Subcutaneous abdominal adipose tissue (tissue), 5 donors: ENCODE data around the gene SLC9A8.
A peak's percentile ranks its signal among the peaks of the same experiment; 100 is the strongest.

Source experiments
- H3K27ac ChIP-seq: one replicate; pipeline ENCODE4 v1.7.0; 2013; ENCODE audit warnings: low read depth, mild to moderate bottlenecking, inconsistent platforms, low read length, moderate library complexity
- H3K27me3 ChIP-seq, 5 donors: one replicate each; pipeline ENCODE4 v1.7.0; 2013; ENCODE audit warnings: low read length in 5 of 5, inconsistent platforms in 1 of 5; ENCODE audit not compliant: control insufficient read depth in 5 of 5, insufficient read depth in 4 of 5
- H3K36me3 ChIP-seq, 5 donors: one replicate each; pipeline ENCODE4 v1.7.0; 2013; ENCODE audit warnings: low read length in 5 of 5; ENCODE audit not compliant: control insufficient read depth in 5 of 5, insufficient read depth in 5 of 5
- H3K4me1 ChIP-seq, 5 donors: one replicate each; pipeline ENCODE4 v1.7.0; 2013; ENCODE audit warnings: low read length in 5 of 5, mild to moderate bottlenecking in 3 of 5, moderate library complexity in 1 of 5; ENCODE audit not compliant: control insufficient read depth in 5 of 5, insufficient read depth in 5 of 5
- H3K4me3 ChIP-seq, 5 donors: one replicate each; pipeline ENCODE4 v1.7.0; 2013; ENCODE audit warnings: low read length in 5 of 5, low read depth in 1 of 5
- H3K9ac ChIP-seq, 5 donors: one replicate each; pipeline ENCODE4 v1.7.0; 2013; ENCODE audit warnings: low read length in 5 of 5, mild to moderate bottlenecking in 4 of 5, moderate library complexity in 3 of 5
- H3K9me3 ChIP-seq, 5 donors: one replicate each; pipeline ENCODE4 v1.7.0; 2013; ENCODE audit warnings: low read length in 5 of 5; ENCODE audit not compliant: control insufficient read depth in 5 of 5
- donor health status: healthy.
- donor health status: healthy.
- donor health status: healthy.
- donor health status: healthy.
- donor health status: healthy.

The SLC9A8 gene

GRCh38 chr20:49786668-49787370 lies 25.8 kb upstream of the SLC9A8 start:
- H3K9me3 ChIP-seq = no peaks in the 10 kb centered on the region
- H3K9ac ChIP-seq = no peak overlapping the region
- H3K27ac ChIP-seq = no peak overlapping the region
- H3K4me1 ChIP-seq = peaks cover 0 to 16% (median 11%) of the 10 kb centered on the region in 5 donors
- H3K36me3 ChIP-seq = no peaks in the 10 kb centered on the region
- no peaks in the 10 kb centered on the region for H3K27me3 ChIP-seq
- no peak overlapping the region for H3K4me3 ChIP-seq

- no peaks in the 10 kb centered on the region for H3K36me3 ChIP-seq
- no peak overlapping the region for H3K4me3 ChIP-seq
- H3K9ac ChIP-seq = no peak overlapping the region
- H3K27ac ChIP-seq = no peak overlapping the region
- no peaks in the 10 kb centered on the region for H3K27me3 ChIP-seq
- peaks cover 0 to 16% (median 11%) of the 10 kb centered on the region in 5 donors for H3K4me1 ChIP-seq
- H3K9me3 ChIP-seq = no peaks in the 10 kb centered on the region
These were observed 25.0 kb upstream of the SLC9A8 start for GRCh38 chr20:49787371-49788357.

- no peak overlapping the region for H3K9ac ChIP-seq
- no peak overlapping the region for H3K4me3 ChIP-seq
- peak overlapping the region; percentile 37 for H3K27ac ChIP-seq
- no peaks in the 10 kb centered on the region for H3K9me3 ChIP-seq
- no peaks in the 10 kb centered on the region for H3K27me3 ChIP-seq
- peaks cover 0 to 22% (median 11%) of the 10 kb centered on the region in 5 donors for H3K4me1 ChIP-seq
- no peaks in the 10 kb centered on the region for H3K36me3 ChIP-seq
These were observed 22.4 kb upstream of the SLC9A8 start for GRCh38 chr20:49790077-49790798.

- Histone ChIP-seq H3K9me3 (no peaks in the 10 kb centered on the region), H3K4me1 (peaks cover 0 to 22% (median 11%) of the 10 kb centered on the region in 5 donors), H3K27me3 (no peaks in the 10 kb centered on the region), H3K4me3 (no peak overlapping the region), H3K9ac (no peak overlapping the region), H3K27ac (no peak overlapping the region), H3K36me3 (no peaks in the 10 kb centered on the region)
These were observed 21.5 kb upstream of the SLC9A8 start for GRCh38 chr20:49791165-49791564.

- H3K27ac ChIP-seq = no peak overlapping the region
- H3K27me3 ChIP-seq = no peaks in the 10 kb centered on the region
- no peak overlapping the region for H3K4me3 ChIP-seq
- H3K36me3 ChIP-seq = no peaks in the 10 kb centered on the region
- no peaks in the 10 kb centered on the region for H3K9me3 ChIP-seq
- no peak overlapping the region for H3K9ac ChIP-seq
- H3K4me1 ChIP-seq = peaks cover 0 to 23% (median 11%) of the 10 kb centered on the region in 5 donors
These were observed 20.6 kb upstream of the SLC9A8 start for GRCh38 chr20:49792006-49792405.

GRCh38 chr20:49792611-49793010 lies 20.0 kb upstream of the SLC9A8 start:
- Histone ChIP-seq H3K9me3 (no peaks in the 10 kb centered on the region), H3K4me1 (peaks cover 0 to 26% (median 11%) of the 10 kb centered on the region in 5 donors)

GRCh38 chr20:49794336-49795134 lies 18.1 kb upstream of the SLC9A8 start:
- Histone ChIP-seq H3K27ac (no peak overlapping the region), H3K9me3 (no peaks in the 10 kb centered on the region), H3K4me1 (peaks cover 0 to 25% (median 11%) of the 10 kb centered on the region in 5 donors), H3K27me3 (no peaks in the 10 kb centered on the region), H3K4me3 (no peak overlapping the region), H3K36me3 (no peaks in the 10 kb centered on the region), H3K9ac (no peak overlapping the region)

More at GRCh38 chr20:49792611-49793010, 20.0 kb upstream of the SLC9A8 start:
- no peaks in the 10 kb centered on the region for H3K36me3 ChIP-seq
- H3K27me3 ChIP-seq = no peaks in the 10 kb centered on the region
- H3K9ac ChIP-seq = no peak overlapping the region
- H3K4me3 ChIP-seq = no peak overlapping the region
- H3K27ac ChIP-seq = no peak overlapping the region

- Histone ChIP-seq H3K9me3 (no peaks in the 10 kb centered on the region), H3K27me3 (no peaks in the 10 kb centered on the region), H3K9ac (no peak overlapping the region), H3K4me1 (peaks cover 0 to 19% (median 7%) of the 10 kb centered on the region in 5 donors), H3K4me3 (no peak overlapping the region), H3K36me3 (no peaks in the 10 kb centered on the region), H3K27ac (no peak overlapping the region)
These were observed 17.5 kb upstream of the SLC9A8 start for GRCh38 chr20:49795135-49795424.

GRCh38 chr20:49796600-49797343 lies 15.9 kb upstream of the SLC9A8 start:
- Histone ChIP-seq H3K27ac (no peak overlapping the region), H3K36me3 (no peaks in the 10 kb centered on the region), H3K27me3 (no peaks in the 10 kb centered on the region), H3K9me3 (no peaks in the 10 kb centered on the region), H3K4me3 (no peak overlapping the region), H3K4me1 (peaks cover 0 to 10% (median 0%) of the 10 kb centered on the region in 5 donors), H3K9ac (no peak overlapping the region)
